NT2/D1 (cell line): Measurements from ENCODE around the gene ROCK1.

Source experiments
- SUZ12 ChIP-seq: IDR thresholded peaks from 2 replicates; pipeline ENCODE4 v1.6.1; 2011; ENCODE audit not compliant: insufficient read length, insufficient read depth; ENCODE audit errors: extremely low read depth
- YY1 ChIP-seq: IDR thresholded peaks from 2 replicates; pipeline ENCODE4 v1.6.1; 2011; ENCODE audit not compliant: insufficient read length, insufficient read depth
- ZNF274 ChIP-seq: IDR thresholded peaks from 2 replicates; pipeline ENCODE4 v1.6.1; 2011; ENCODE audit warnings: mild to moderate bottlenecking, low read depth, low read length

DNA sequence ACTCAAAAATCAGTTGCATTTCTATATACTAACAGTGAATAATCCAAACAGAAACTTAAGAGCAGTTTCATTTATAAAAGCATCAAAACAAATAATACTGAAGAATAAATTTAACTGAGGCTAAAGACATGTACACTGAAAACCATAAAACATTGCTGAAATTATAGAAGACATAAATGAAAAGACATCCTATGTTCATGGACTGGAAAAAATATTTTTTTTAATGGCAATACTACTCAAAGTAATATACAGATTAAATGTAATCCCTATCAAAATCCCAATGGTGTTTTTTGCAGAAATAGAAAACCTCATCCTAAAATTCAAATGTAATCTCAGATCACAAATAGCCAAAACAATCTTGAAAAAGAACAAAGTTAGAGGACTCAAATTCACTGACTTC lies 28.6 kb downstream of the ROCK1 start:
- TF ChIP-seq SUZ12, result no peak
- no peak for TF ChIP-seq YY1
- no peak for TF ChIP-seq ZNF274
